T-helper 1 cell treated with Interleukin-12 subunit alpha and Interleukin-12 subunit beta and Interleukin-4 antibody, amounts not matched to agents 30 ng/mL and 1 ng/mL, for 36 hours (primary cell): ENCODE data around the gene SNCAIP. TPM values are rescaled to one million over a fixed set of nuclear protein-coding genes. Genes with fewer than 3 reads are reported as not detected.

ENCODE experiments used
- intact Hi-C: fragments of 100-400 bp; cut with micrococcal nuclease; formaldehyde crosslinking; loops from one replicate; pipeline ENCODE4 v1.15.1; 2024
- total RNA-seq: library from RNA; stranded (reverse); gene quantifications from 2 replicates; pipeline ENCODE4 v1.2.3, GENCODE V29; 2022

The SNCAIP gene
- total RNA-seq, 1 donor from 2014 or later: not detected

DNA sequence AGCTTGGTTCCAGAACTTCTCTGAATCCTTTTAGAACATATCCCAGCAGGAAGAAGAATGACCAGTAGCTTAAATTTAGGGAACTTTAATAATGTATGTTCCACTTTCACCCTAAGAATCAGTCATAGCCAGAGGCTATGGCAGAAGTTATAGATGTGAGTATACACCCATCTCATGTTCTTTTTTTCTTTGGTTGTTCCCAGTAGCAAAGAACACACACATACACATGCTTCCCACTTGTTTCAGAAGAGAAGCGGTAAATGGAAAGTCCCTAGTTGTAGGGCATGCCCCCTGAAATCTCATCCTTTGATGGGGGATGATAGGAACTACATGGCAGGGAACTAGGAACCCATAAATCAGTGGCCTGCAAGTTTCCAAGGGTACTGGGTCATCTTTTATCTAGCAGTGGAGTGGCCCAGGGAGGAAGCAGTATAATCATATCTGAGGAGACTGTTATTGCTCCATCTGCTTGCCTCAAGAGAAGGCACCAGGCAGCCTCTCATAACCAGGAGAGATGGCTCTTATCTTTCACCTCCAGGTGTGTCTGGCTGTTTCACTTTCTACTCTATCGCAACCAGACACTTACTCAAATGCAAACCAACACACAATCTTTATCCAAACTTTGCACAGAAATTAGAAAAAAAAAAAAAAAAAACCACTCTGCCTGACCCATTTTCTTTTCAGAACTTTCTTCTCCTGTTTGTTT lies 109.5 kb downstream of the SNCAIP start:
- intact Hi-C loops: no loop called here

GRCh38 chr5:122423221-122423620 lies 111.2 kb downstream of the SNCAIP start:
- intact Hi-C loops: no loop called here

GRCh38 chr5:122424132-122424531 lies 112.1 kb downstream of the SNCAIP start:
- intact Hi-C loops: no loop called here

- intact Hi-C loops: no loop called here
Measured at GRCh38 chr5:122426301-122426700, 114.3 kb downstream of the SNCAIP start.

GRCh38 chr5:122427621-122428020 lies 115.6 kb downstream of the SNCAIP start:
- intact Hi-C loops: no loop called here

DNA sequence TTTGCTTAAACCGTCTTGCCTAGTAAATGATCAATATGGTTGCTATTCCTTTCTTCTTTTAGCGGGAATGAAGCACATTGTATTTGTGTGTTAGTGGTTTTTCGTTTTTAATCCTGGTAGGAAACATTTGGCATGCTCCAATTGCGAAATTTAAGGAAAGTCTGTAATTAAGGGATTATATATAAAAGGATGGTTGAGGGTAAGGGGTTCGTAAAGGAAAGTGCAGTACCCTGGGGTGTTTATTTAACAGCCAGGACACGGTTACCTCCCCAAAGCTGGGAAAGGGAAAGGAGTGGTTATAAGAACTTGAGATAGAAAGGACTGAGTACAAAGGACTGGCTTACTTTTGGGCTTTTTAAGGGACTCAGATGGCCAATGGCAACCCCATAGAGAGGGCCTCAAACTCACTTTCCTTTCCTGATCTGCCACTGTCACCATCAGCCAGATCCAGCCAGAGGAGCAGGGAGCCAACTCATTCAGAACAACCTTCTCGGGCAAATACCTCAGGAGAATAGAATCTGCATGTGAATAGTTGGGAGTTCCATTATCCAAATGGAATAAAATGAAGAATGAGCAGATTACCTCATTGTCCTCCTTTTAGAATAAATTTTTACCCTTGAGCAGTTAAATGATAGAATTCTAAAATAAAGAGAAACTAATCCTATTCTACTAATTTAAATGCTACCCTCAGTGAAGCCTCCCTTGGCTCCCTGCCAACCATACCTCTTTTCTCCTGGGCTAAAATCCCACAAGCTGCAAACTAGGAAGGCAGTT lies 117.7 kb downstream of the SNCAIP start:
- intact Hi-C loops: no loop called here

GRCh38 chr5:122430319-122430586 lies 118.2 kb downstream of the SNCAIP start:
- intact Hi-C loops: no loop called here

DNA sequence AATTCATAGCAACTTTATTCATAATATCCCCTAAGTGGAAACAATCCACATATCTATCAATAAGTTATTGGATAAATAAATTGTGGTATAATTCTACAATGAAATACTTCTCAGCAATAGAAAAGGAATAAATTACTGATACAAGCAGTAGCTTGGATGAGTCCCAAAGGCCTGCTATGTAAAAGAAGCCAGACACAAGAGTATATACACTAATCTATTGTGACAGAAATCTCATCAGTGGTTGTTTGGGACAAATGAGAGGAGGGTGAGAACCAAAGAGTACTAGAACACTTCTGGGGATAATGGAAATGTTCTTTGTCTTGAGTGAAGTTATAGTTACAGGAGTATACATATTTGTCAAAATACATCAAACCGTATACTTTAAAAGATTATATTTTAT lies 119.3 kb downstream of the SNCAIP start:
- intact Hi-C loops: no loop called here

DNA sequence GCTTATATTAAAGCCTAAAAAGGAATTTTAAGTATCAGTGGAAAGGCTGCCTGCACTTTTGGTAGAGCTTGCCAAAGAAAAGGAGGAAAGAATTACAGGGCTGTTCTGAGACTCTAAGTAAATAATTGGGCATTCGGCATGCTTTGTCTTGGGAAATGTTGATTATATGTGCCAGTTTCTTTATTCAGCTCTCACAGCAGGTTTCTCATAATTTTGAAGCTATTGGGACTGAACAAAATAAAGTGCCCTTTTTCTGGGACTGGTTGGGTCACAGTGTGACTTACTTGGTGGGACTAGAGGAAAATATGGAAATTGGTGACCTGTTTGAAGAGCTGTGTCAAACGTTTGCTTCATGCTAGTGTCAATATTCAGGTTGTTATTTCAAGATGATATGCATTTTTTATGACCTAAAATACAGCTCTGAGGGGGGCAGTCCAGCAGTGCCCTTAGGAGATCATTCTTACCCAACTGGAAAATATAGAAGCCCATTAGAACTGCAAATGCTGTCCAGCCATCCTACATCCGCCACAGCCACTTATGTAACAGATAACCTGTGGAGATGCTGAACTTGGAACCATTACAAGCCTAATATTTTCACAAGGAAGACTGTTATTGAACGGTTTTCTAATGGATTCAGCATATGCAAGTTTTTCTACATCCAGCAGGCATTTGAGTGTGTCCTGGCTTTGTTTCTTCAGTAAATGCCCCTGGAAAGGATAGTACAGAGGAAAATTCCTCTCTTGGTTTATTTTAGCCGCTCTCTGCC lies 122.4 kb downstream of the SNCAIP start:
- intact Hi-C loops: no loop called here

- intact Hi-C loops: no loop called here
Measured at GRCh38 chr5:122435234-122435633, 123.2 kb downstream of the SNCAIP start.

GRCh38 chr5:122435761-122436160 lies 123.7 kb downstream of the SNCAIP start:
- intact Hi-C loops: no loop called here

DNA sequence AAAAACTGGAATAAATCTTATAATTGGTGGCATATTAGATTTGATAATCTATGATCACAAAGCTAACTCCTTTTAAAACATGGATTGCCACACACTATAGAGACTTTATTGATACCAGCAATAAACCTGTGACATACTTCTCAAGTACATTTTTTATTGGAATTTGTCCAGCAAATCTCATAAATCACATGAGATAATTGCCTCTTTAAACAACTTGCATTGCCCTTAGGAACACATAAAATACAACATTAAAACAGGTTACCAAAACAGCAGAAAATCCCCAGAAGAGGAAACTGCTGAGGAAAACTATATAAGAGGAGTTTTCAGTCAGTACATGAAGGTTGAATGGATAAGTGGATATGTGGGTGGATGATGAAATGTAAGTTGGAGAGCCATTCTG lies 124.6 kb downstream of the SNCAIP start:
- intact Hi-C loops: no loop called here

DNA sequence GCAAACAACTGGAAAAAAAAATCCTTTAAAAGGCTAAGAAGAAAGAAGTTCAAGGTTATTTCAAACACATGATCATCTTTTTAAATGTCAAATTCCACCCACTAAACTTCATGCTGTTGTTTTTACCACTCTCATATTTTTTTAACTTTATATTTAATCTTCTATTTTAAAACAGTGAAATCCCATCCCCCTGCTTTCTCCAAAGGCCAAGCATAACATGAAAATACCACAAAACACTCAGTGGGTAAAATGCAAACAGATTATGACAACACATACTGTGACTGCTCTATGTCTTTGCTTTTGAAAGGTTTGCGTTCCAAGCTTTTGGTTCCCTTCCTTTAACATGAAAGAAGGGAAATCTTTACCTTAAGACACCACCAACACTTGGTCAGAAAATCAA lies 127.6 kb downstream of the SNCAIP start:
- intact Hi-C loops: no loop called here

DNA sequence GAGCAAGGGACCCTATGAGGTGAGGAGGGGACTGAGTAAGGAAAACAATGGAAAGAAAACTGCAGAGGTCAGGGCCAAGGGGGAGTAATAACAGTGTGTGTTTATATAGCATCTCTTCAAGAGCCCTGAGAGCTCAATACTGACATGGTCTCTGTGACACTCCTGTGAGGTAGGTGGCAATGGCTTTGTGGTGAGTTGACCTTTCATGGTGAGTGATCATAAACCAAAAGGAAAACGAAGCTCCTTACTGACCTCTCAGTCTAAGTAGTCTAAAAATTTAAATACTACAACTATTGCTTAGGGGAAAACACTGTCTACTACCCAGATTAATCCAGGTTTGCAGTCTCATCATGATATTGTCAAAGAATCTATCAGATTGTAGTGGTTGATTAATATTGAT lies 130.9 kb downstream of the SNCAIP start:
- intact Hi-C loops: no loop called here

- intact Hi-C loops: no loop called here
Measured at GRCh38 chr5:122444411-122444810, 132.4 kb downstream of the SNCAIP start.

- intact Hi-C loops: no loop called here
Measured at GRCh38 chr5:122445070-122445469, 133.0 kb downstream of the SNCAIP start.

DNA sequence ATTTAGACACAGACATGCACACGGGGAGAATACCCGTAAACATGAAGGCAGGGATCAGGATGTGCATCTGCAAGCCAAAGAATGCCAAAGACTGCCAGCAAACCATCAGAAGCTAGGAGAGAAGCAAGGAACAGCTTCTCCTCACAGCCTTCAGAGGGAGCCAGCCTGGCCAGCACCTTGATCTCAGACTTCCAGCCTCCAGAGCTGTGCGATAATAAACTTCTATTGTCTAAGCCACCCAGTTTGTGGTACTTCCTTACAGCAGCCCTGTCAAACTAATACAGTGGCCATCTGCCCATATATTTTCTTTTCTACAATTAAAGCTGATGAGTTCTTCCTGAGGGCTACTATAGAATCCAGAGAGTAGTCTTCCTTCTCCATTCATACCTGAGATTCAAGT lies 135.0 kb downstream of the SNCAIP start:
- intact Hi-C loops: no loop called here

GRCh38 chr5:122447879-122448278 lies 135.8 kb downstream of the SNCAIP start:
- intact Hi-C loops: no loop called here

DNA sequence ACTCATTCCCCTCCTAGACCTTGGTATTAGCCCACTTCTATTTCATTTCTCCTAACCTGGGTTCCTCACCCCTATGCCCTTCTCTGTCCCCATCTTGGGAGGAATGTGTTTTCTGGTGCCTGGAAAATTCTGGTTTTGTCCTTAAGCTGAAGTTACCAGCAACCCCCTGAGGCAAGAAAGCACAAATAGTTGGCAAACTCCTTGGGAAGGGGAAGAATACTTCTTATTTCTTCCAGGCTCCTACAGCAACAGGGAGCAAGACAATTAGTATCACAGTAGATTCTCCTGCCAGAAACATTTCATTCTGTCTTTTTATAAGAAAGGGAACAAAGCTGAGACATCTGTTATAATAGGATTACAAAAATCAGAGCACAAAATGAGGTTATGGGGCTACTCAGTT lies 142.5 kb downstream of the SNCAIP start:
- intact Hi-C loops: loop anchor here (10.0 kb wide), 1 partner anchor 920 kb away; no protein-coding TSS in a partner anchor

GRCh38 chr5:122455939-122456338 lies 143.9 kb downstream of the SNCAIP start:
- intact Hi-C loops: loop anchor here (10.0 kb wide), 1 partner anchor 919 kb away; no protein-coding TSS in a partner anchor

GRCh38 chr5:122457178-122457826 lies 145.3 kb downstream of the SNCAIP start:
- intact Hi-C loops: loop anchor here (10.0 kb wide), 1 partner anchor 917 kb away; no protein-coding TSS in a partner anchor
